Measurements from ENCODE around the gene TEPSIN. TPM values are rescaled to one million over a fixed set of nuclear protein-coding genes. Genes with fewer than 3 reads are reported as not detected.

Gene TEPSIN
- total RNA-seq, 1 donor from 2014 or later = 15.9 TPM

DNA sequence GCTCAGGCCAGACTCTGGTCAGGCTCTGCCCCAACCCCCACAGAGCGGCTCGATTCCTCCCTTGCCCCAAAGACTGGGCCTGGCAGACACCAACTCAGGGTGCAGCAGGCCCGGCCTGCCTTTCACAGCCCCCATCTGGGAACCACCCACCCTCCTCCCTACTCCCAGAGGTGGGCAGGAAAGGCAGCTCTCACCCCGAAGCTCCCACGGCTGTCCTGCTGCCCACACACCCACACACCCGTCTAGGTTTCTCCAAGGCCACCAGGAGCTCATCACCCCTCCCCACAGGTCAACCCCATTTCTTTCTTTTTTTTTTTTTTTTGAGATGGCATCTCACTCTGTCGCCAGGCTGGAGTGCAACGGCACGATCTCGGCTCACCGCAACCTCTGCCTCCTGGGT is 19.9 kb downstream of the TEPSIN start:
- no peak for TF ChIP-seq CTCF (IDR thresholded peaks at IDR 0.05; ENCODE audit: borderline replicate concordance)
- DNase-seq = no peak
- intact Hi-C loops (cut with micrococcal nuclease) = no loop called here

GRCh38 chr17:81218459-81218858 is 20.4 kb downstream of the TEPSIN start:
- no peak for DNase-seq
- Histone ChIP-seq H3K27ac (replicated peaks) (no peak overlapping the region), H3K9me3 (replicated peaks) (no peaks in the 10 kb centered on the region), H3K27me3 (ENCODE audit: low read depth) (no peaks in the 10 kb centered on the region), H3K36me3 (peaks cover 13% of the 10 kb centered on the region), H3K4me3 (no peak overlapping the region), H3K4me1 (peaks cover 21% of the 10 kb centered on the region)
- TF ChIP-seq CTCF (IDR thresholded peaks at IDR 0.05; ENCODE audit: borderline replicate concordance) = no peak
- intact Hi-C loops (cut with micrococcal nuclease) = no loop called here

More for the DNA sequence above, 19.9 kb downstream of the TEPSIN start:
- Histone ChIP-seq H3K36me3 (peaks cover 13% of the 10 kb centered on the region), H3K9me3 (replicated peaks) (no peaks in the 10 kb centered on the region), H3K27ac (replicated peaks) (no peak overlapping the region), H3K4me3 (no peak overlapping the region), H3K27me3 (ENCODE audit: low read depth) (no peaks in the 10 kb centered on the region), H3K4me1 (peaks cover 26% of the 10 kb centered on the region)

- Histone ChIP-seq H3K36me3 (peaks cover 13% of the 10 kb centered on the region), H3K4me1 (peaks cover 15% of the 10 kb centered on the region), H3K4me3 (no peak overlapping the region), H3K27me3 (ENCODE audit: low read depth) (no peaks in the 10 kb centered on the region), H3K27ac (replicated peaks) (no peak overlapping the region), H3K9me3 (replicated peaks) (no peaks in the 10 kb centered on the region)
- TF ChIP-seq CTCF (IDR thresholded peaks at IDR 0.05; ENCODE audit: borderline replicate concordance) = no peak
- intact Hi-C loops (cut with micrococcal nuclease) = no loop called here
- DNase-seq = no peak
Measured at GRCh38 chr17:81217491-81217890, 21.4 kb downstream of the TEPSIN start.

- no peaks in the 10 kb centered on the region for H3K27me3 ChIP-seq (ENCODE audit: low read depth)
- H3K4me1 ChIP-seq = no peaks in the 10 kb centered on the region
- H3K4me3 ChIP-seq = no peak overlapping the region
- TF ChIP-seq CTCF (IDR thresholded peaks at IDR 0.05; ENCODE audit: borderline replicate concordance) = no peak
- intact Hi-C loops (cut with micrococcal nuclease) = no loop called here
- no peak for DNase-seq
- H3K27ac ChIP-seq (replicated peaks) = no peak overlapping the region
- H3K36me3 ChIP-seq = peaks cover 6% of the 10 kb centered on the region
- H3K9me3 ChIP-seq (replicated peaks) = no peaks in the 10 kb centered on the region
Measured at GRCh38 chr17:81213978-81214377, 24.9 kb downstream of the TEPSIN start.

GRCh38 chr17:81212365-81212764 is 26.5 kb downstream of the TEPSIN start:
- no peak overlapping the region for H3K27ac ChIP-seq (replicated peaks)
- H3K27me3 ChIP-seq (ENCODE audit: low read depth) = no peaks in the 10 kb centered on the region
- H3K4me1 ChIP-seq = no peaks in the 10 kb centered on the region
- intact Hi-C loops (cut with micrococcal nuclease) = no loop called here
- no peak overlapping the region for H3K4me3 ChIP-seq
- no peak for DNase-seq
- no peaks in the 10 kb centered on the region for H3K36me3 ChIP-seq
- TF ChIP-seq CTCF (IDR thresholded peaks at IDR 0.05; ENCODE audit: borderline replicate concordance) = no peak
- no peaks in the 10 kb centered on the region for H3K9me3 ChIP-seq (replicated peaks)

GRCh38 chr17:81210868-81211267 is 28.0 kb downstream of the TEPSIN start:
- no peak overlapping the region for H3K27ac ChIP-seq (replicated peaks)
- DNase-seq = no peak

More at GRCh38 chr17:81210868-81211267, 28.0 kb downstream of the TEPSIN start:
- TF ChIP-seq CTCF (IDR thresholded peaks at IDR 0.05; ENCODE audit: borderline replicate concordance) = no peak
- H3K4me1 ChIP-seq = no peaks in the 10 kb centered on the region
- no peaks in the 10 kb centered on the region for H3K27me3 ChIP-seq (ENCODE audit: low read depth)
- H3K4me3 ChIP-seq = no peak overlapping the region
- peaks cover 6% of the 10 kb centered on the region for H3K36me3 ChIP-seq
- no peaks in the 10 kb centered on the region for H3K9me3 ChIP-seq (replicated peaks)
- intact Hi-C loops (cut with micrococcal nuclease) = no loop called here
